CD4-positive, alpha-beta T cell treated with Interleukin-4 for 1 hour (primary cell): ENCODE measurements around the gene WFDC1.
A peak's percentile ranks its signal among the peaks of the same experiment; 100 is the strongest.

ENCODE experiments used
- DNase-seq, 2 donors: peaks; one replicate each; pipeline ENCODE4 v3.0.0-alpha.2; 2020 to 2022

WFDC1 gene

DNA sequence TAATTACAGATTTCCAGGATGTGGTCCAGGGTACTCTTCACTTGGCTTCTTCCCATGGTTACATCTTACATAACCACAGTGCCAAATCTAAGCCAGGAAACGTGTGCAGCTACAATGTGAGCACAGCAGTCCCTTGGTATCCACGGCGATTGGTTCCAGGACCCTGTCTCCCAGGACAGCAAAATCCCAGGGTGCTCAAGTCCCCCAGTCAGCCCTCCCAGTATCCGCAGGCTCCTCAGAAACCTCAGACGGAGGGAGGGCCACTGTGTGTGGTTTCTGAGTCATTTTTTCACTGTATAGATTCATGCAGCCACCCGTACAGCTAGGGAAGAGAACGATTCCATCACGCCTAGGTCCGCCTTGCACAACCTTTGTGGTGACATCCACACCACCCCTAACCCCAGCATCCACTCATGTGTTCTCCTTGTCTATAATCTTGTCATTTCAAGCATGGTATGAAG, 62.5 kb downstream of the WFDC1 start:
- DNase-seq: peak in 1 of 2 donors; percentile 37

DNA sequence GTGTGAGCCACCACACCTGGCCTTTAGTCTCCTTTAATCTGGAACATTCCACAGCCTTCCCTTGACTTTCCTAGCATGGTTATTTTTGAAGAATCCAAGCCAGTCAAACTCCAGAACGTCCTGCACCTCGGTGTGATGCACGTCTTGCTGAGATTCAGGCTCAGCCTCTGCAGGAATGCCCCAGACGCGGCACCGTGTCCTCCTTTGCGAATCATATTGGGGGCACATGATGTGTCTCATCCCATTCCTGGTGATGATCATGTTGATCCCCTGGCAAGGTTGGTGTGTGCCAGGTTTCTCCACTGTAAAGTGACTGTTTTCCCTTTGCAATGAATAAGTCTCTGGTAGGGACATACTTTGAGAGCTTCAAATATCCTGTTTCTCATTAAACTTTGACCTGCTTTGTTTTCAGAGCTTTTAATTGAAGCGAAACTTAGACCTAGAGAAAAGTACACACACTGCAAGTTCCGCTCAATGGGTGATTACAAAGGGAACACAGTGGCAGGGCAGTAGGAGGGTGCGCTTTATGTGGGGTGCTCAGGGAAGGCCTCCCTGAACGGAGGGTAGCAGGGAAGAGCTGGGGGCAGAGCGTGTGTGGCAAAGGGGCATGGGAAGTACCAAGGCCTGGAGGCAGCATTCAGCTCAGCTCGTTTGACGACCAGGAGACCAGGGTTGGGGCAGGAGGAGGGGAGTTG, 64.1 kb downstream of the WFDC1 start:
- no peak for DNase-seq

DNA sequence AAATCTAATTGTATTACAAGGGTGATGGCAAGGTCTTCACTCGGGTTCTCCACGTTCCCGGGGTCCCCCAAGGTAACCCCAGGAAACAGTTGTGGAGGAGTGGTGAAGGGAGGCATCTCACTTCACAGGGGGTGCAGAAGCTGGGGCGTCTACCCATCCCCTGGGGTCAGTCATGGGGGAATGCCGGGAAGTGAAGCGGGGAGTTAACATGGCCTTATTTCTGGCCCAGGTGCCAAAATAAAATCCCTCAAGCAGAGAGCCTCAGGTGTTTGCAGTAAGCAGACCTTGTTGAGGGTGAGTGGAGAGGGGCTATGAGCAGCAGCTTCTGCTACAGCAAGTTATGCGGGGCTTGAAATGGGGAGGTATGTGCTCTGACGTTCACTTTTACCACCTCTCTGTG, 64.6 kb downstream of the WFDC1 start:
- no peak for DNase-seq

DNA sequence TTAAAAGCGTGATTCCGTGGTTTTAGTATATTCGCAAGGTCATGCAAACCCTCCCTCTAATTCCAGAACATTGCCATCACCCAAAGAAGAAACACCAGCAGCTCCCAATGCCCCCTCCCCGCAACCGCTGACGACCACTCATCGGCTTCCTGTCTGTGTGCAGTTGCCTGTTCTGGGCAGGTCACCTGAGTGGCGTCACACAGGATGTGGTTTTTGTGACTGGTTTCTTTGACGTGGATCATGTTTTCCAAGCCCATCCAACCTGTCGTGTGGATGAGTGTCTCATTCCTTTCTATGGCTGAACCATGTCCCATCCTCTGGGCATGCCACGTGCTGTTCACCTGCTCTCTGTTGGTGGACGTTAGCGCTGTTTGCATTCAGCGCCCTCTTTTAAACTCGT, 65.5 kb downstream of the WFDC1 start:
- DNase-seq: peak; percentile 15 to 26

DNA sequence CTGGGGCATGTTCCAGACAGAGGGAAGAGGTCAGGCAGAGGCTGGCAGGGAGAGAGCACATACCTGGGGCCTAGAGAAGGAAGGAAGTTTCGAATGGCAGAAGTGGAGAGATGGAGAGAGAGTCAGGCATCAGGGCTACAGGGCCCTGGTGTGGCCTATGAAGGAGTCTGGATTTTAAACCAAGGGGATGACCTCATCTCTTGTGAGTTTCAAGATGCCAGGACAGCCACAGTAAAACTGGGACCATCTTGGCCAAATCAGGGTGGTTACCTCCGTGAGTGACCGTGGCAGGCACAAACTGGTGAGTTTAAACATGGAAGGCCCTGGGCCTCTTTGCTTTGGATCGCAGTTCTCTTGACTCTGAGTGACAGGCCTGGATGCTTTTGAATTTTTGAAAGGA, 66.1 kb downstream of the WFDC1 start:
- DNase-seq: no peak

DNA sequence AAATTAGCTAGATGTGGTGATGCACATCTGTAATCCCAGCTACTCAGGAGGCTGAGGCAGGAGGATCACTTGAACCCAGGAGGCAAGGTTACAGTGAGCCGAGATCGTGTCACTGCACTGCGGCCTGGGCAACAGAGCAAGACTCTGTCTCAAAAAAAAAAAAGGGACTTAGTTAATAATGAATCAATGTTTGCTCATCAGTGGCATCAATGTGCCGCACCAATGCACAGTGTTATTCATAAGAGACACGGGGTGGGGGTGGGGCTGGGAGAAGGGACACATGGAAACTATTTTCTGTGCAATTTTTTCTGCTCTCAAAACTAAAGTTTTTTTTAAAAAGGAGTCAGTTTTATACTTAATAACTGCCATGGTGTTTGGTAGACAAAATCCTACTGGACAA, 66.9 kb downstream of the WFDC1 start:
- DNase-seq: no peak

DNA sequence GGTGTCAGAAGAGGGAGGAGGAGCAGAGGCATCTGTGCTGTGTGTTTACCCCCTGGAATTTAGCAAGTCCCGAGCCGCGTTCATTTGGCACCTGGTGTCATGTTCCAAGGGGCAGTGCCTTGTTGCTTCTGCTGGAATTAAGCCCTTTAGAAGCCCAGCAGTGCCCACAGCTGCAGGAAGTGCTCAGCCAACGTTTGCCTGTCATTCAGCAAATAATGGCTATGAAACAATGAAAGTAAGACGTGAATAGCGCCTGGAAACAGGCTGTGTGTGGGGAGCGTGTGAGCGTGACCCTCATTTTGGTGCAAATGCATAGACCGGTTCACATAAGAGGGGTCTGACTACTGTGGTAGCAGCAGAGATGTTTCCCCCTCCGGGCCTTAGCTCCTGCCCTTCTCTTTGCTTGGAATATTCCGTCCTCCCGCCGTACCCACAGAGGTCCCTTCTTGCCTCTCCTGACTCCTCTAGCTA, 67.8 kb downstream of the WFDC1 start:
- no peak for DNase-seq

DNA sequence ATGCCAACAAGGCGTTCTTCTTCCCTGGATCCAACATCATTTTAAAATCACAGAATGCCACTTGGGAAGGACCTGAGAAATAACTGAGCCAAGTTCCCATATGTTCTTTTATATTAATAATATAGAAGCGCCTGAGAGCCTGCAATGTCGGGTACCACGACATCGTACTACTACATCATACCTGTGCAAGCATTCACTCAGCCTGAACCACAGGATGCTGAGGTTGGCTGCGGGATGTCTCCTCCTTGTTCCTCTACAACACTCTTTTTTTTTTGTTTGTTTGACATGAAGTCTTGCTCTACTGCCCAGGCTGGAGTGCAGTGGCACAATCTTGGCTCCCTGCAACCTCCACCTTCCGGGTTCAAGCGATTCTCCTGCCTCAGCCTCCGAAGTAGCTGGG, 71.5 kb downstream of the WFDC1 start:
- no peak for DNase-seq

DNA sequence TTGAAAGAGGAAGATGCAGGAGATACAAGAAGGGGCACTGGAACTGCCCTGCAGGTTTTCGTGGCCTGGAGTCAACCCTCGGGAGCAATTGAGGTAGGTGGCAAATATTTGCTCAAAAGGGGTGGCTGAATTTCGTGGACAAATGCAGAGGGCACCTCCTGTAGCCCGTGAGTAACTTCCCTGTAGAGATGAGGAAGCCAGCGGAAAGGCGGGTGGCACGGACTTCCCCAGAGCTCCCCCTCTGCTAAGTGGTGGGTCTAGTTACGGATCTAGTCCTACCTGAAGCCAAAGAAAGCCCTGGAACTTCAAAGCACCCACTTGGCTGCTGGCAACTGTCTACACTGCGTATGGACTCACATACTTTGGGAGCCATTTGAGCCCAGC, 72.6 kb downstream of the WFDC1 start:
- DNase-seq: no peak

DNA sequence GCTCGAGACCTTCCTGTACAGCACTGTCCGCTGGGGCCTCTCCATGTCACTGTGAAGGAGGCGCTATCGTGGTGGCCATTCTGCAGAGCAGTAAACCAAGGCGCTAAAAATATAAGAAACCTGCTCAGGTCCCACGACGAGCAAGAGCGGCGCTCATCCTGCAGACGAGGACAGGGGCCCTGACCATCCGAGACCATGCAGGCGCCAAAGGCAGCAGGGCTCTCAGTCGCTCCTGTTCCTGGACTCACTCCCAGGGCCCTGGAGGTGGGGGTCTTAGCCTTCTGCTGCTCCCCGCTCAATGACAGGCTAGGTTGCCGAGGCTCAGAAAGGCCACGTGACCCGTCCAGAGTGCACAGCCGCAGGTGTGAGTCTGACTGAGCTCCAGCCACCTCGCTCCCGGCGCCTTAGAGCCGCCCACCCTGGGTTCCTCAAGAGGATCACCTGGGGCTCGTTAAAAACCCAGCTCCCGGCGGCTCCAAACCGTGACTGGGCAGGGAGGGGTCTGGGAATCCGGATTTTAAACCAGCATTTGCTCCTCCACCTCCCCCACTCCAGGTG, 73.2 kb downstream of the WFDC1 start:
- DNase-seq: no peak

DNA sequence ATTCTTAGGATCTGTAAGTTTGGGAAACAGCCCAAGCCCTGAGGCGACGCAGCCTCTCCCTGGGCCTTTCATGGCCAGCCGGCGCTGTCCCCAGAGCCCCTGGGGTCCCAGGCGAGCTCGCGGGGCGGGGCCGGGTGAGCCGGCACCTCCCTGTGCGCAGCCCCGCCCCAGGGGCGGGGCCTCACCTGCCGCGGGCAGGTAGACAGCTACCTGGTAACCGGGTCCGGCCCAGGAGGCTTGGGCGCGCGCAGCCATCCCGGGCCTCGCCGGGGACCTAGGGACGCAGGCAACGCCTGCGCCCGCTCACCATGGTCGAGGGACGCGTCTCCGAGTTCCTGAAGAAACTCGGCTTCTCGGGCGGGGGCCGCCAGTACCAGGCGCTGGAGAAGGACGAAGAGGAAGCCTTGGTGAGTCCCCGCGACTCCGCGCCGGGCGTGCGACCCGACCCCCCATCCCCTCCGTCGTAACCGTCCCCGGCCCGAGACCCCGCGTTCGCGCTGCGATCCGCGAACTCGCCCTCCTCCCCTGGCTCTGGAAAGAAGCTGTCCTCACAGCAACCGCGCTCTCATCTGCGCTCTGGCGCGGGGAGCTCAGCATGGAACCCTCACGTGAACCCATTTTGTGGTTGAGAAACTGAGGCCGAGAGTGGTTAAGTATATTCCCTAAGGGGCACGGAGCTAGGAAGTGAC, 73.8 kb downstream of the WFDC1 start, which contains the start of gene ATP2C2:
ATP2C2 (plus strand) TSS at position 231 of the 689 bp plus-strand sequence; CDS start at position 309, 78 bp downstream.
- no peak for DNase-seq

DNA sequence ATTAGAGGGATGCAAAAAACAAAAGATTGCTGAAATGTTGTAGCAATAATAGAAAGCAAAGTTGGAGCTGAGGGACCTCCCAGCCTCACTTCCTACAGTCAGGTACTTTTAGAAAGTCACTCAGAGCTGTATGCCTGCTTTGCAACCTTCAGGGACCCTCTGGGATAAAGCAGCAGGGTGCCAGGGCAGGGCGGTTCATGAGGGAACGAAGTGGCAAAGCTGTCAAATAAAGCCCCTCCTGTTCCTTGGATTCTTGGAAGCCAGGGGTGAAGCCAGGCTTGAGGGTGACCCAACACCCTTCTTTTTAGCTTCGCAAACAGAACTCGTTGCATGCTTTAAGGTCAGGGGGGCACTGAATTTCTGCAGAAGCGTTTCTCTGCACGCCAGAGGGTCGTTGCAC, 74.4 kb downstream of the WFDC1 start:
- DNase-seq: no peak

DNA sequence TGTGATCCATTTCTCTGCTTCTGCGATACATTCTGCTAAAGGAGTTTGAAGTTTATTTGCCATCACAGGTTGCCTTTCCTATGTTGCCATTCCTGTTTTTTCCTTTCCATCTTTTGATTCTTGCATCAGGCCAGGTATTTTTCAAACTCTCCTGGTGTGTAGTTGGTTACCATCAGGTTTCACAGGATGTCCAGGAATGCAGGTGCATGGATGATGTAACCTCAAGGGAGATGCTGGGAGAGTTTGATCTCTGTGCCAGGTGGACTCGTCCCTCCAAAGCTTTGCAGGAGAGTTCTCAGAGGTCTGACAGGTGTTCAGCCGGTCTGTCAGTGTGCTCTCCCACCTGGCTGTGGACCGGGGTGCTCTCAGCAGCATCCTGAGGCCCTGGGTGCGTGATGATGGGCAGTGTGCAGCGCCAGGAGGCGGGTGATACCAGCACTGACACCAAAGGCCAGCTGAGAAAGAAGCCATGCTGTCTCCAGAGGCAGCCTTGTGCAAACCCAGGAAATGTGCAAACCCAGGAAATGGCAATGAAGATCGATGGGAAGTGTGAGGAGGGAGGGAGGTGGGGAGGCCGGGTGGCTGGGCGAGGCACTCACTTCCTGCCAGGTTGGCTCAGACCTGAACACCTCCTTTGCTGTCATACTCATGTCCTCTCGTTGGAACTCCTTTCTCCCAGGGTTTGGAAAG, 75.4 kb downstream of the WFDC1 start:
- no peak for DNase-seq

DNA sequence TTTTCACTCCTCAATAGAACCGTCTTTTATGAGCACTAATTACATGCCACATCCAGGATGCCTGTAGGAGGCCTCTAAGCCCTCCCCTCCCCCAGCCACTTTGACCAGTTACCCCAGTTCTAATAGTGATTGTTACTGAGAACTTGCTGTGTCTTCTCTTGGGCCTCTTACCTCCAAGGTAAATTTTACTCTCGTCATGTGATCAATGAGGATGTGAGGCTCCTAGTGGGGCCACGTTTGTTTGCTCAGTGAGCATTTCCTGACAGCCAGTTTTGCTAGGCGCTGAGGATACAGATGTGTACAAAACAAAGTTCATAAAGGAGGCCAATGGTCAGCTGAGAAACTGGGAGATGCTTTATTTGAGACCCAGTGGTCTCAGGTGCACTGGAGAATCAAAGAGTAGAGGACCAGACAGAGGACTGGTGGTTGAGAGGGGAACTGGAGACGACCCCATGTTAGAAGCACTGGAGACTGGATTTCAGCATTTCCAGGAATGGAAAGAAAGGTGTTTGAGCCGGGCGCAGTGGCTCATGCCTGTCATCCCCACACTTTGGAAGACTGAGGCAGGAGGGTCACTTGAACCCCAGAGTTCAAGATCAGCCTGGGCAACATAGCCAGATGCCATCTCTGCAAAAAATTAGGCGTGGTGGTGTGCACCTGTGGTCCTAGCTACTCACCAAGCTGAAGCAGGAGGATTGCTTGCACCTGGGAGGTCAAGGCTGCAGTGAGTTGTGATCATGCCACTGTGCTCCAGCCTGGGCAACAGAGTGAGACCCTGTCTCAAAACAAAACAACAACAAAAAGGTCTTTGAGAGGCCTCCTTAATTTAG, 76.3 kb downstream of the WFDC1 start:
- no peak for DNase-seq

DNA sequence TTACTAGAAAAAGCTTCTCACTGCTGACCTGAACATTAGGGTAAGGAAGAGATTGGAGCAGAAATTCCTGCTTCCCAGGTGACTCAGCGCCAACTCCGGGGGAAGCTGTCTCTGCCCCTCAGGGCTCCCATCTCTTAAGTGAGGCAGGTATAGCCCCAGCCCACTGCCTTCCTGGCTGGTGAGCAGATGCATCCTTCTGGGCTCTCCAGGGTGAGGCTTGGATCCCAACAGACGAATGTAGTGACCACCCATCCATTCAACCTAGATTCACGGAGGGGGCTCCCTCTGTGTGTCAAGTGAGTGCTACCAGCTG, 76.8 kb downstream of the WFDC1 start:
- no peak for DNase-seq

DNA sequence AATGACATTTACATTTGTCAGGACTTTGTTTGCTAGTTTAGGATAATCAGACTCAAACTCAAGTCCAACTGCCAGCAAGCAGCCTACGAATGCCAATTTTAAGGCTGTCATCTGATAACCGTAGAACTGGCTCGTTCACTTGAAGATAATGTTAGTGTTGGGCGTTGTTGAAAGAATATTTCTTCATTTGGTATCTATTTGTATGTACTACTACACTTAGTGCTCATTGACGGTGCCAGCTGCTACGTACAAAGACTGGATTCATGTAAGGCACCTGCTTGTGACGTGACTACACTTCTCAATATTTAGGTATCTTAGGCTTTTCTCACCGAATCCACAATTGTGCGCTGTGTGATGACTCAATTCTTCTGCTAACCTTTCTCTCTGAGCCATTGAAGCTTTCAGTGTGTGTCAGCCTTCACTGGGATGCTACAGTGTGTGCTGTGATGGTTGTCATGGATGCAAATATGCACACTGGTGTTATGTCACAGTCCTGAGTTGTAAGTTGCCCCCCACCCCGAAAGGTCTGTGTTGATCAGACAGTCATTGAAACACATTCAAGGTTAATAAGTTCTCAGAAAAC, 79.3 kb downstream of the WFDC1 start:
- DNase-seq: no peak

DNA sequence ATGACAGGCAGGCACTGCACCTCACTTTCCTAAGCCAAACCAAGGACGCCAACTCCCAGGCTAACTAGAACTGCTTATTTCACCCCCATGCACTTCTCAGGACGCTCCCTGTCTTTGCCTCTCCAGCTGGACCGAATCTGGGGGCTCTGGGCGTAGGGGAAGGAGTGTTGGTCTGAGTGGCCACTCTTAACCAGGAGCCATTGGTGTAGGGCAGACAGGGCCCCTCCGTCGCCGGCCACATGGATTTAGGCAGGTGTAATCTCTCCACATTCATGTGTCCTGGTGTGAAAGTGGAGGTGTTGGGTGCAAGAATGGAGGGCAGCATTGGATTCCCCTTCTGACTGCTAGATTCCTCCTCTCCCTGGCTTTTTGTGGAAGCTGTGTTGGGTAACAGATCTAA, 83.4 kb downstream of the WFDC1 start:
- no peak for DNase-seq

DNA sequence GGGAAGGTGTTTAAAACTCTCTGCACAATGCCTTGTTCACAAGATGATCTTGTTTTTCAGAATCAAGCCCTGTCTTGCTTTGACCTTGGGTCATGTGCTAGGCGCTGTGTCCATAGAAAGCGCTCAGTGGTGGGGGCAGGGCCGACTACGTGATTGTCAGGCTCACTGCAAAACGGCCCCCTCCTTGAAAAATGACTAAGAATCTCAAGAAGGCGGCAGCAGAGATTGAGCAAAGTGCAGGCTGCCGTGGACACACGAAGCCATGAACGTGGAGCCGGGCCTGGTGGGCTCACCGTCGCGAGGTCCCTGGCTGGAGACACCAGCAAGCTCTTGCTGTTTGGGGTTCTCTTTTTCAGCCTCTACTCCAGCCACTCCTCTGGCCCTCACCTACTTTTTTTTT, 83.9 kb downstream of the WFDC1 start:
- no peak for DNase-seq

DNA sequence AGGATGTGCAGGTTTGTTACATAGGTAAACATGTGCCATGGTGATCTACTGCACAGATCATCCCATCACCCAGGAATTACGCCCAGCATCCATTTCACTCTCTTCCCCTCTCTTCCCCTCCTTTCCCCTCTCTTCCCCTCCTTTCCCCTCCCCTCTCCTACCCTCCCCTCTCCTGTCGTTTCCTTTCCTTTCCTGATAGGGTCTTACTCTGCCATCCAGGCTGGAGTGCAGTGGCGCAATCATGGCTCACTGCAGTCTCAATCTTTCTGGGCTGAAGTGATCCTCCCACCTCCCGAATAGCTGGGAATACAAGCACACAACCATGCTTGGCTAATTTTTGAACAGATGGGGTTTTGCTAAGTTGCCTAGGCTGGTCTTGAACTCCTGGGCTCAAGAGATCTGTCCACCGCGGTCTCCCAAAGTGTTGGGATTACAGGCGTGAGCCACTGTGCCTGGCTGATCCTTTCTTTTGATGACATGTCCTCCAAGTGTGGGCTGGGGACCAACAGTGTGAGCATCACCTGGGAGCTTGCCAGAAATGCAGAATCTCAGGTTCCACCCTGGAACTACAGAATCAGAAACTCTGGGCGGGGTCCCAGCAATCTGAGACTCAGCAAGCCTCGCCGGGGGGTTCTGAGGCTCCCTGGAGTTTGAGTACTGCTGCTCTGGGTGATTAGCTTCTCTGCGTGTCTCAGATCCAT, 84.5 kb downstream of the WFDC1 start:
- no peak for DNase-seq
